Right cardiac atrium (tissue), 5 donors: Measurements from ENCODE around the gene PDCD1LG2. TPM values are rescaled to one million over a fixed set of nuclear protein-coding genes. Genes with fewer than 3 reads are reported as not detected.
"Not testable (repeated sequence)": the region's sequence is repeated elsewhere in the genome, so short reads cannot be mapped to it uniquely, and the experiment has no call there.

Experiments used
- ATAC-seq, 2 donors: fragments of 200-7000 bp; cut with Tn5 transposase; one replicate each; pipeline versions ENCODE4 v1.8.0 to v1.9.1; 2020; ENCODE audit warnings: moderate library complexity in 2 of 2, mild to moderate bottlenecking in 1 of 2
- DNase-seq, 3 donors: peaks; one replicate each; pipeline ENCODE4 v3.0.0-alpha.2; 2020
- H3K27ac ChIP-seq: one replicate; pipeline ENCODE4 v1.5.1; 2013; ENCODE audit warnings: mild to moderate bottlenecking, low read length, control low read depth, moderate library complexity
- H3K27me3 ChIP-seq: one replicate; pipeline ENCODE4 v1.6.1; 2013; ENCODE audit not compliant: control insufficient read depth, insufficient read depth
- H3K4me1 ChIP-seq: one replicate; pipeline ENCODE4 v1.6.1; 2013; ENCODE audit warnings: low read length; ENCODE audit not compliant: control insufficient read depth, insufficient read depth
- H3K4me3 ChIP-seq: one replicate; pipeline ENCODE4 v1.5.1; 2013; ENCODE audit warnings: low read length, control low read depth
- H3K9me3 ChIP-seq: one replicate; pipeline ENCODE4 v1.6.1; 2013; ENCODE audit warnings: low read length; ENCODE audit not compliant: control insufficient read depth
- WGBS: extraction: QIAGEN DNeasy Blood & Tissue Kit; methylation state at CpG from one replicate; pipeline ENCODE4 v1.1.7; 2013; 5-methylcytosine and 5-hydroxymethylcytosine counted together
- intact Hi-C, 4 donors: fragments of 100-400 bp; cut with DNase I; formaldehyde crosslinking; loops; one replicate each; pipeline versions ENCODE4 v1.11.0 to v1.14.0; 2022 to 2023
- long read RNA-seq, 4 donors: library from polyadenylated mRNA; unstranded; transcript quantifications; one replicate each; pipeline ENCODE4 v2.0.0, GENCODE V29; 2020 to 2021
- polyA plus RNA-seq: library from polyadenylated mRNA; stranded (reverse); fragments of 200-250 nt; gene quantifications from one replicate; pipeline ENCODE4 v1.2.3, GENCODE V29; 2013
- total RNA-seq, 4 donors: library from RNA; stranded (reverse); fragmentation: NEBNext Ultra II Directional; extraction: Animal tissue kit (Norgen Biotek cat#: 25700); gene quantifications; one replicate each; pipeline ENCODE4 v1.2.1, GENCODE V29; 2021
- donor health status: healthy with polysubstance abuse.
- donor health status: DM: no; HTN: yes; CAD: no.
- donor health status: DM: no; HTN: no; CAD: no.
- donor health status: DM: no; HTN: yes; CAD: no; lungs with severe emphysema.
- donor health status: DM: yes; HTN: yes; CAD: no.

Gene PDCD1LG2
- 1 to 10 TPM; 2.3 to 3.3 (median 2.5) TPM for total RNA-seq
- 1.8 TPM for polyA plus RNA-seq
- long read RNA-seq, donor 1, partial matches to known transcripts = 0 of 1 reads
- long read RNA-seq, donor 1, other reads (novel, unspliced or antisense) = 0 of 1 reads
- long read RNA-seq, donor 2 = 0 reads
- long read RNA-seq, donor 3, partial matches to known transcripts = 2 of 9 reads
- long read RNA-seq, donor 3, other reads (novel, unspliced or antisense) = 3 of 9 reads
- long read RNA-seq, donor 4 = 0 reads

GRCh38 chr9:5510360-5510931, at the start of gene PDCD1LG2:
TSS of gene PDCD1LG2 (plus strand) at chr9:5510531. CDS start at chr9:5522547, 12,016 bp downstream.
- intact Hi-C loops = no loop called here
- DNase-seq (peak in 1 of 3 donors; percentile 72), ATAC-seq (peak; percentile 68 to 77)
- Histone ChIP-seq H3K27ac (peak within 1 kb of the TSS; percentile 59), H3K27me3 (no peaks in the 10 kb centered on the region), H3K4me1 (peaks cover 7% of the 10 kb centered on the region), H3K4me3 (peak within 1 kb of the TSS; percentile 33), H3K9me3 (no peaks in the 10 kb centered on the region)
- WGBS = 24% methylated on average over 4 of the region's 4 CpGs

GRCh38 chr9:5464831-5465330, 45.5 kb upstream of the PDCD1LG2 start:
- H3K27me3 ChIP-seq, H3K4me1 ChIP-seq, H3K9me3 ChIP-seq, ATAC-seq, H3K4me3 ChIP-seq, intact Hi-C loops, H3K27ac ChIP-seq, DNase-seq: not testable (repeated sequence)
- 89% methylated on average over 4 of the region's 4 CpGs for WGBS

- intact Hi-C loops = no loop called here
- 63% methylated on average over 1 of the region's 1 CpG for WGBS
- Histone ChIP-seq H3K9me3 (no peaks in the 10 kb centered on the region), H3K27me3 (no peaks in the 10 kb centered on the region), H3K4me1 (no peaks in the 10 kb centered on the region), H3K4me3 (no peak overlapping the region), H3K27ac (no peak overlapping the region)
- no peak for DNase-seq
- ATAC-seq = no peak
Measured at GRCh38 chr9:5466005-5466404, 44.3 kb upstream of the PDCD1LG2 start.

- H3K4me3 ChIP-seq = no peak overlapping the region
- no peak overlapping the region for H3K27ac ChIP-seq
- H3K4me1 ChIP-seq = no peaks in the 10 kb centered on the region
- DNase-seq (no peak), ATAC-seq (no peak)
- WGBS = 70% methylated on average over 2 of the region's 2 CpGs
- H3K9me3 ChIP-seq = no peaks in the 10 kb centered on the region
- intact Hi-C loops = no loop called here
- H3K27me3 ChIP-seq = no peaks in the 10 kb centered on the region
Measured at GRCh38 chr9:5466766-5467165, 43.6 kb upstream of the PDCD1LG2 start.

- Histone ChIP-seq H3K27ac (no peak overlapping the region), H3K4me1 (no peaks in the 10 kb centered on the region), H3K9me3 (no peaks in the 10 kb centered on the region), H3K4me3 (no peak overlapping the region), H3K27me3 (no peaks in the 10 kb centered on the region)
- no peak for DNase-seq
- ATAC-seq = no peak
- intact Hi-C loops = no loop called here
- WGBS = 65% methylated on average over 5 of the region's 5 CpGs
Measured at GRCh38 chr9:5468850-5469249, 41.5 kb upstream of the PDCD1LG2 start.

- intact Hi-C loops = no loop called here
- 82% methylated on average over 1 of the region's 1 CpG for WGBS
- DNase-seq = no peak
- ATAC-seq = no peak
- Histone ChIP-seq H3K4me1 (no peaks in the 10 kb centered on the region), H3K9me3 (no peaks in the 10 kb centered on the region), H3K27ac (no peak overlapping the region), H3K4me3 (no peak overlapping the region), H3K27me3 (no peaks in the 10 kb centered on the region)
Measured at GRCh38 chr9:5470122-5470521, 40.2 kb upstream of the PDCD1LG2 start.

GRCh38 chr9:5470816-5471215, 39.5 kb upstream of the PDCD1LG2 start:
- no peaks in the 10 kb centered on the region for H3K27me3 ChIP-seq
- H3K4me3 ChIP-seq = no peak overlapping the region
- DNase-seq = no peak
- intact Hi-C loops = no loop called here
- H3K27ac ChIP-seq = no peak overlapping the region
- H3K9me3 ChIP-seq = no peaks in the 10 kb centered on the region
- ATAC-seq = no peak
- WGBS = 92% methylated on average over 3 of the region's 3 CpGs
- no peaks in the 10 kb centered on the region for H3K4me1 ChIP-seq

- H3K27me3 ChIP-seq, DNase-seq, H3K4me3 ChIP-seq, H3K4me1 ChIP-seq, ATAC-seq, intact Hi-C loops, H3K9me3 ChIP-seq, H3K27ac ChIP-seq: not testable (repeated sequence)
- 79% methylated on average over 2 of the region's 2 CpGs for WGBS
Measured at GRCh38 chr9:5475611-5476010, 34.7 kb upstream of the PDCD1LG2 start.

GRCh38 chr9:5478206-5478605, 32.1 kb upstream of the PDCD1LG2 start:
- no peak overlapping the region for H3K27ac ChIP-seq
- H3K4me1 ChIP-seq = no peaks in the 10 kb centered on the region
- H3K27me3 ChIP-seq = no peaks in the 10 kb centered on the region
- ATAC-seq = no peak
- intact Hi-C loops = no loop called here
- no peak for DNase-seq
- no peaks in the 10 kb centered on the region for H3K9me3 ChIP-seq
- H3K4me3 ChIP-seq = no peak overlapping the region
- 70% methylated on average over 2 of the region's 2 CpGs for WGBS

- Histone ChIP-seq H3K4me1 (no peaks in the 10 kb centered on the region), H3K27ac (no peak overlapping the region), H3K4me3 (no peak overlapping the region), H3K27me3 (no peaks in the 10 kb centered on the region), H3K9me3 (no peaks in the 10 kb centered on the region)
- ATAC-seq (no peak), DNase-seq (no peak)
- intact Hi-C loops = loop anchor here in 1 of 4 donors (10.0 kb wide), 1 partner anchor 65 kb away; no protein-coding TSS in a partner anchor
- WGBS = 83% methylated on average over 3 of the region's 3 CpGs
Measured at GRCh38 chr9:5479994-5480694, 30.2 kb upstream of the PDCD1LG2 start.

GRCh38 chr9:5480919-5481318, 29.4 kb upstream of the PDCD1LG2 start:
- ATAC-seq (no peak), DNase-seq (no peak)
- Histone ChIP-seq H3K27me3 (no peaks in the 10 kb centered on the region), H3K9me3 (no peaks in the 10 kb centered on the region), H3K4me1 (no peaks in the 10 kb centered on the region), H3K27ac (no peak overlapping the region), H3K4me3 (no peak overlapping the region)
- WGBS = 94% methylated on average over 4 of the region's 4 CpGs
- intact Hi-C loops = loop anchor here in 1 of 4 donors (10.0 kb wide), 1 partner anchor 64 kb away; no protein-coding TSS in a partner anchor
